Lower lobe of right lung (tissue), 2 donors: ENCODE measurements around the gene IMP3. TPM values are rescaled to one million over a fixed set of nuclear protein-coding genes. Genes with fewer than 3 reads are reported as not detected.

Experiments used
- ATAC-seq, 2 donors: fragments of 200-7000 bp; cut with Tn5 transposase; one replicate each; pipeline ENCODE4 v1.9.1; 2020 to 2022; ENCODE audit warnings: mild to moderate bottlenecking in 2 of 2, moderate library complexity in 2 of 2
- DNase-seq: peaks from one replicate; pipeline ENCODE4 v3.0.0-alpha.2; 2020
- H3K27ac ChIP-seq: fragments of 200-600 bp; one replicate; pipeline ENCODE4 v1.8.0; 2022
- H3K27me3 ChIP-seq: fragments of 200-600 bp; one replicate; pipeline ENCODE4 v1.8.0; 2022; ENCODE audit warnings: low read depth
- H3K36me3 ChIP-seq: fragments of 200-600 bp; one replicate; pipeline ENCODE4 v1.8.0; 2022; ENCODE audit warnings: mild to moderate bottlenecking
- H3K4me1 ChIP-seq: fragments of 200-600 bp; one replicate; pipeline ENCODE4 v1.8.0; 2022
- H3K4me3 ChIP-seq: fragments of 200-600 bp; one replicate; pipeline ENCODE4 v1.8.0; 2022; ENCODE audit warnings: mild to moderate bottlenecking
- H3K9me3 ChIP-seq: fragments of 200-600 bp; one replicate; pipeline ENCODE4 v1.8.0; 2022
- intact Hi-C: fragments of 100-400 bp; cut with DNase I; formaldehyde crosslinking; loops from one replicate; pipeline ENCODE4 v1.11.0; 2022
- total RNA-seq: library from RNA; stranded (reverse); fragmentation: NEBNext Ultra II Directional; extraction: Animal tissue kit (Norgen Biotek cat#: 25700); gene quantifications from one replicate; pipeline ENCODE4 v1.2.1, GENCODE V29; 2021
- TF ChIP-seq, protein P1 (sequence below): fragments of 200-600 bp; IDR thresholded peaks from one replicate; pipeline ENCODE4 v1.8.0; 2022; ENCODE audit warnings: antibody characterized with exemption, mild to moderate bottlenecking
- donor health status: DM: no; HTN: yes; CAD: no; lungs with severe emphysema.

The IMP3 gene
- total RNA-seq, 1 donor from 2014 or later = 56.5 TPM

DNA sequence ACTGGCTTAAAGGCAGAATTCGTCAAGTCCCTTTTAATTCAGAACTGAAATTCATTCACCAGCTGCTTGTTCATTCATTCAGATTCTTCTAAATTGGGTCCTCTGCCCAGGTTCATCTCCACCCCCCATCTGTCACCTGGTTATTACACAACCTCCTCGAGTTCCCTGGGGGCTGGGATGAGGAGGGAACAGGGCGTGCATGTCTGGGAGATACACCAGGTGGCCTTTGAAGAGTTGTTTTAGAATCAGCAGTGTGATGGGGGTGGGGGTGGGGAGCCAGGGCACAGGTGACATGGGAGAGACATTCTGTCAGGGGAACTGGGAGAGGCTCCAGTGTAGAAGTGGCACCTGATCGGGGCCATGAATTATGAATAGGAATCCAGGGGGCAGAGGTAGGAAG lies 15.9 kb upstream of the IMP3 start:
- ATAC-seq (no peak), DNase-seq (no peak)
- Histone ChIP-seq H3K27ac (no peak overlapping the region), H3K4me3 (no peak overlapping the region), H3K9me3 (no peaks in the 10 kb centered on the region), H3K27me3 (no peaks in the 10 kb centered on the region), H3K4me1 (peaks cover 75% of the 10 kb centered on the region), H3K36me3 (peaks cover 53% of the 10 kb centered on the region)
- intact Hi-C loops = no loop called here
- TF ChIP-seq, protein P1, sequence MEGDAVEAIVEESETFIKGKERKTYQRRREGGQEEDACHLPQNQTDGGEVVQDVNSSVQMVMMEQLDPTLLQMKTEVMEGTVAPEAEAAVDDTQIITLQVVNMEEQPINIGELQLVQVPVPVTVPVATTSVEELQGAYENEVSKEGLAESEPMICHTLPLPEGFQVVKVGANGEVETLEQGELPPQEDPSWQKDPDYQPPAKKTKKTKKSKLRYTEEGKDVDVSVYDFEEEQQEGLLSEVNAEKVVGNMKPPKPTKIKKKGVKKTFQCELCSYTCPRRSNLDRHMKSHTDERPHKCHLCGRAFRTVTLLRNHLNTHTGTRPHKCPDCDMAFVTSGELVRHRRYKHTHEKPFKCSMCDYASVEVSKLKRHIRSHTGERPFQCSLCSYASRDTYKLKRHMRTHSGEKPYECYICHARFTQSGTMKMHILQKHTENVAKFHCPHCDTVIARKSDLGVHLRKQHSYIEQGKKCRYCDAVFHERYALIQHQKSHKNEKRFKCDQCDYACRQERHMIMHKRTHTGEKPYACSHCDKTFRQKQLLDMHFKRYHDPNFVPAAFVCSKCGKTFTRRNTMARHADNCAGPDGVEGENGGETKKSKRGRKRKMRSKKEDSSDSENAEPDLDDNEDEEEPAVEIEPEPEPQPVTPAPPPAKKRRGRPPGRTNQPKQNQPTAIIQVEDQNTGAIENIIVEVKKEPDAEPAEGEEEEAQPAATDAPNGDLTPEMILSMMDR = no peak

DNA sequence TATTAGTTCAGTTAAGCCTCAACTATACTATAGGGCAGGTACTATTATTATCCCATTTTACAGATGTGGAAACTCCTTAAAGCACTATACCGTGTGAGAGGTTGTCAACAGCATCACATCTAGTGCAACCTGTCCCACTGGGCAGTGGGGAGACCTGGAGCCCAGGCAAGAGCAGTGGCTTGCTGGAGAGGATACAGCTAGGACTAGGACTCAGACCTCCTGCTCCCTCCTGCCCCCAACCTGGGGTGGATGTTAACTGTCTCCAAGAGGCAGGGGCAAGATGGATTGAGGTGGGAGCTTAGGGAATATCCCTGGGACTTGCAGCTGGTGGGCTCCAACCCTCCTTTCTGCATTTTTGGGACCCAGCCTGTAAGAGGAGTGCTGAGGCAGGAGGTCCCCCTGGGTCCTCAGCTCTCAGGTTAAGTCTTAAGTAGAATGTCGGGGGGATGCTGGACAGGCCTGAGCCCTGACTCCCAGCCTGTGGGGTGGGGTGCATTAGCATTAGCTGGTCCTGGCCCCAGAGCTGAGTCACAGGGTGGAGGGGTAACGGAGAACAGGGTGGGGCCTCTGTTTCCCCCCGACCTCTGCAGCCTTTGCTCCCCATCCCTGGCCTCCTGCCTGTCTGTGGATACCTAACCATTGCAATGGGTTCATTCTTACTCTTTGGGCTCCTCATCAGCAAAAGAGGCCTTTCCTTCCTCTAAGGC lies 14.3 kb upstream of the IMP3 start:
- TF ChIP-seq, protein P1 = no peak
- intact Hi-C loops = no loop called here
- peaks cover 77% of the 10 kb centered on the region for H3K4me1 ChIP-seq
- H3K27me3 ChIP-seq = no peaks in the 10 kb centered on the region
- peaks cover 61% of the 10 kb centered on the region for H3K36me3 ChIP-seq
- H3K27ac ChIP-seq = peak overlapping the region; percentile 31
- H3K9me3 ChIP-seq = no peaks in the 10 kb centered on the region
- DNase-seq (no peak), ATAC-seq (no peak)
- no peak overlapping the region for H3K4me3 ChIP-seq

DNA sequence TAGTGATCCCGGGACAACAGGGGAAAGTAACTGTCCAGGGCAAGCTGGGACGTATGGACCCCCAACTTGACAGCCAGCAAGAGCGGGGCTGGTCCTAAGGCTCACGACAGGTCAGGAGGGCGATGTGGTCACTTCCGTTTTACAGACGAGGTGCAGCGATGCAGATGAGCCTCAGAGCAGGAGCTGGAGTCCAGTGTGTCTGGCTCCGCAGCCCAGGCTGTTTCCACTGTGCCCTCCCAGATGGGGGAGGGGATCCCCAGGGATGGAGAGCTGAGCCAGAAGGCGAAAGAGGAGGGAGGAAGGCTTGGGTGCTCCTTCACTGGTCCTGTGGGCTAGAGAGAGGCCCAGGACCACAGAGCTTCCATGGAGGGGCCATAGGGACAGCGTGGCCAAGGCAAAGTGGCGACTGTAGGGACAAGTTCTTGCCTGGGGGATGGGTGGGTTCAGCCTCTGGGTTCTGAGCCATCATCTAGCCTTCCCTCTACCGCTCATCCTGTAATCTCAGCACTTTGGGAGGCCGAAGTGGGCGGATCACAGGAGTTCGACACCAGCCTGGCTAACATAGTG lies 13.4 kb upstream of the IMP3 start:
- Histone ChIP-seq H3K4me3 (peak overlapping the region; percentile 82), H3K9me3 (no peaks in the 10 kb centered on the region), H3K4me1 (peaks cover 77% of the 10 kb centered on the region), H3K27me3 (no peaks in the 10 kb centered on the region), H3K27ac (no peak overlapping the region), H3K36me3 (peaks cover 55% of the 10 kb centered on the region)
- DNase-seq (no peak), ATAC-seq (no peak)
- TF ChIP-seq, protein P1 = no peak
- intact Hi-C loops = no loop called here

DNA sequence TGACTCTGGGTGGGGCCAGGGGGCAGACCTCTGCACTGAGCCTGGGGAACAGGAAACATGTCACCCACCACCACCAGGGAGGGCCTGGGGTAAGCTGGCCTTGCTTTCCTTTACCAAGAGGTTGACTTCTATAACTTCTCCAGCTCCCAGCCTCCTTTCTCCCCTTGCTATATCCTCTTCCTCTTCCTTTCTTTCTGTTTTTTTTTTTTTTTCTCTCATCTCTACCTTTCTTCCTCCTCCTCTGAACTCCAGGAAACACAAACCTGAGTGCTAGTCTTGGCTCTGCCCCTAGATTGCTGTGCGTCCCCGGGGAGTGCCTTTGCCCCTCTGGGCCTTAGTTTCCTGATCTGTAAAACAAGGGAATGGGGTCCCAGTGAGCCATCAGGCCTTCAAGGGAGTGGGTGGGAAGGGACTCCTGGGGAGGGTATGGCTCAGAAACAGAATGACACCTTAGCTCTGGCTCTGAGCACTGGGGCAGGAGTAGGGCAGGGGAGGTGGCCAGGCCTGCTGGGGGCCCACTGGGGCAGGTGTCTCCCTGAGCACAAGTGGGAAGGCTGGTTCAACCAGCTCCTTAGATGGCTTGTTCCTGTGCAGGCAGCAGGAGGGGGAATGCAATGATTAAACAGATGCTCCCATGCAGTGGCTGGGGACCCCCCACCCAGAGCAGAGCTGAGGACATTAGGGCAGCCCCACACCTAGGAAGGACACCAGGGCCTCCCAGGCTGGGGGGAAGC lies 12.0 kb upstream of the IMP3 start:
- no peak for ATAC-seq
- Histone ChIP-seq H3K9me3 (no peaks in the 10 kb centered on the region), H3K27ac (peak overlapping the region; percentile 71), H3K36me3 (peaks cover 42% of the 10 kb centered on the region), H3K27me3 (no peaks in the 10 kb centered on the region), H3K4me3 (peak overlapping the region; percentile 82), H3K4me1 (peaks cover 76% of the 10 kb centered on the region)
- DNase-seq = no peak
- TF ChIP-seq, protein P1 = no peak
- intact Hi-C loops = no loop called here

DNA sequence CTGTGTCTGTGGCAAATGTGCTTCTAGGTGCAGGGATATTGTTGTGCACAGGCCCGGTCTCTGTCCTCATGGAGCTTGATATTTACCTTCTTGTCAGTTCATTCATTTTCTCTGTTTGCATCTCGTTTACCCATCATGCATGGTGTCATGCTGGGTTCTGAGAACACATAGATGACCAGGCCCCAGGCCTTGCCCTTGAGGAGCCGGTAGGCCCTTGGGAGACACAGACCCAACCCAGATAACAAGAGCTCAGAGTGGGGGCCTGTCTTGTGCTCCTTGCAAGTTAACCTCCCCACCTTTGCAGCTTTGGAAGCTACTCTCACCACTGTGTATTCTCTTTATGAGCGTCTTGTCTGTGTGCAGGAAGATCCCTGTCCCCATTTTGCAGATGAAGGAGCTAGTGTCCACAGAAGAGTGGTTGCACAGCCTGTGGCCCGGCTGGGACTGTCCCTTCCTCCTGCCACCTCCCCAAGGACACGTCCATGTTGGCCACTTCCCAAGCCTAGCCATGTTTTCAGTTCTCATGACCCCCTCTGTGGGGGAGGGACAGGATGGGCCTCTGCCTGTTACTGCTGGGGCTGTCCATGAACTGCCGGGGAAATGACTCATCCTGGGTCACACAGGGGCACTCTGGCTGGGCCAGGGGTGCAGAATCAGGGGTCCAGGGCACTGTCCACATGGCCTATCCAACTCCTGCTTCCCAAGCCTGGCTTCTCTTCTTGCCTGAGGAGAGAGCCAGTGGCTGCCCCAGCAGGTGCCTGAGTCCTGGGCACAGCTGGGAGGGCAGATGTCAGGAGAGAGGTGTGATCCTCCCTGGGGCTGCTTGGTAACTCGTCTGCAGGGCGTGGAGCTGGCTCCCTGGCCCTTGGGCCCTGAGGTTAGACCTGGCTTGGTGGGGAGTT lies 11.1 kb upstream of the IMP3 start:
- intact Hi-C loops = no loop called here
- peak overlapping the region; percentile 82 for H3K4me3 ChIP-seq

More for the DNA sequence above, 11.1 kb upstream of the IMP3 start:
- Histone ChIP-seq H3K27me3 (no peaks in the 10 kb centered on the region), H3K4me1 (peaks cover 84% of the 10 kb centered on the region), H3K9me3 (no peaks in the 10 kb centered on the region), H3K27ac (peak overlapping the region; percentile 71), H3K36me3 (peaks cover 38% of the 10 kb centered on the region)
- ATAC-seq (no peak), DNase-seq (no peak)
- TF ChIP-seq, protein P1 = no peak
